Right lobe of liver (tissue), 6 donors: ENCODE measurements around the gene TCF4. TPM values are rescaled to one million over a fixed set of nuclear protein-coding genes. Genes with fewer than 3 reads are reported as not detected.

ENCODE experiments used
- ATAC-seq, 4 donors: fragments of 200-7000 bp; cut with Tn5 transposase; one replicate each; pipeline ENCODE4 v1.9.1; 2020; ENCODE audit warnings: mild to moderate bottlenecking in 4 of 4, moderate library complexity in 4 of 4
- DNase-seq, 3 donors: peaks; one replicate each; pipeline ENCODE4 v3.0.0-alpha.2; 2020
- H3K27ac ChIP-seq, 3 donors: fragments of 200-600 bp; one replicate each; pipeline ENCODE4 v1.8.0; 2022
- H3K27me3 ChIP-seq, 2 donors: fragments of 200-600 bp; one replicate each; pipeline ENCODE4 v1.8.0; 2022
- H3K36me3 ChIP-seq, 4 donors: fragments of 200-600 bp; sonication (generic) in 1 of 4; one replicate each; pipeline versions ENCODE4 v1.5.1 to v1.8.0; 2017 to 2022; ENCODE audit warnings: control low read depth in 1 of 4
- H3K4me1 ChIP-seq, 4 donors: fragments of 200-600 bp; sonication (generic) in 1 of 4; one replicate each; pipeline versions ENCODE4 v1.5.1 to v1.8.0; 2017 to 2022; ENCODE audit warnings: control low read depth in 1 of 4
- H3K4me3 ChIP-seq, 3 donors: fragments of 200-600 bp; one replicate each; pipeline ENCODE4 v1.8.0; 2022
- H3K9me3 ChIP-seq, 4 donors: fragments of 200-600 bp; sonication (generic) in 1 of 4; one replicate each; pipeline versions ENCODE4 v1.5.1 to v1.8.0; 2017 to 2022; ENCODE audit warnings: control low read depth in 1 of 4
- POLR2A ChIP-seq: fragments of 450-650 bp; IDR thresholded peaks from one replicate; pipeline ENCODE4 v1.6.1; 2017; ENCODE audit warnings: antibody characterized with exemption, mild to moderate bottlenecking
- WGBS: methylation state at CpG from one replicate; pipeline ENCODE4 v1.1.6; 2018; ENCODE audit warnings: low coverage, low lambda C conversion rate; ENCODE audit not compliant: insufficient coverage; ENCODE audit errors: missing lambda C conversion rate; 5-methylcytosine and 5-hydroxymethylcytosine counted together
- intact Hi-C, 2 donors: fragments of 100-400 bp; cut with DNase I; formaldehyde crosslinking; loops; one replicate each; pipeline versions ENCODE4 v1.11.2 to v1.14.1; 2022
- total RNA-seq, 6 experiments: library from RNA; depleted of rRNA in 2 of 6; stranded (reverse); fragments of >200 nt in 2 of 6; fragmentation: NEBNext Ultra II Directional in 3 of 6; extraction: Animal tissue kit (Norgen Biotek cat#: 25700) in 3 of 6; gene quantifications; one replicate each; pipeline versions ENCODE4 v1.1.0 to v1.2.4, GENCODE V29; 2016 to 2023
- TF ChIP-seq, protein P1 (sequence below), 4 donors: fragments of 200-600 bp in 3 of 4; fragments of 450-650 bp in 1 of 4; IDR thresholded peaks; one replicate each; pipeline versions ENCODE4 v1.5.1 to v1.8.0; 2016 to 2022; ENCODE audit warnings: antibody characterized with exemption in 4 of 4, mild to moderate bottlenecking in 2 of 4
- donor health status: DM: no; HTN: yes; CAD: no.
- donor health status: DM: no; HTN: no; CAD: no.
- donor health status: DM: no; HTN: no; CAD: no.
- donor health status: DM: no; HTN: yes; CAD: no.
- donor health status: DM: no; HTN: yes; CAD: no.

Gene TCF4
- total RNA-seq, 6 experiments from 2014 or later: 8.1 to 19.5 (median 10.4) TPM

DNA sequence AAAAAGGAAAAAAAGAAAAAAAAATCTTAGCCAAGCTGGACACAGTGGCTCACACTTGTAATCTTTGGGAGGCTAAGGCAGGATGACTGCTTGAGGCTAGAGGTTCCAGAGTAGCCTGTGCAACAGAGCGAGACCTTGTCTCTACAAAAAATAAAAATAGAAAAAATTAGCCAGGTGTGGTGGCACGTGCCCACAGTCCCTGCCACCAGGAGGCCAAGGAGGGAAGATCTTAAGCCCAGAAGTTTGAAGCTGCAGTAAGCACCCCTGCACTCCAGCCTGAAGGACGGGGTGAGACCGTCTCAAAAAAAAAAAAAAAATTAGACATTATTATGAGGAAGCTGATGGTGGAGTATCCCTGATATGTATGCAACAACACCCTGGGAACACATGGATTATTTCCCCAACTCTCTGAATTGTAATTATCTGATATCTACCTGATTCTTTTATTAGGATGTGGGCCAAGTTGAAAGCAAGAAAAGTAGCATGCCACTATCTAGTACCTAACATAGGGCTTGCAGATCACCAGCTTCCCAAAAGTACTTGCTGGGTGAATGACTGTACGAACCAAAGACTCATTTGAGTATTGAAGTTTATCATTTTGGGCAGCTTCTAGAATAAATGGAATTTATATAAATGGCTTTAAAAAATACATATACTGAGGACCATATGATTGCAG is 140.9 kb downstream of the TCF4 start:
- intact Hi-C loops: no loop called here
- DNase-seq (no peak), ATAC-seq (no peak)
- Histone ChIP-seq H3K27ac (no peak overlapping the region), H3K4me1 (no peaks in the 10 kb centered on the region), H3K36me3 (no peaks in the 10 kb centered on the region), H3K27me3 (no peaks in the 10 kb centered on the region), H3K9me3 (no peaks in the 10 kb centered on the region), H3K4me3 (no peak overlapping the region)
- 65% methylated on average over 5 of the region's 5 CpGs for WGBS
- TF ChIP-seq POLR2A: no peak
- TF ChIP-seq, protein P1, sequence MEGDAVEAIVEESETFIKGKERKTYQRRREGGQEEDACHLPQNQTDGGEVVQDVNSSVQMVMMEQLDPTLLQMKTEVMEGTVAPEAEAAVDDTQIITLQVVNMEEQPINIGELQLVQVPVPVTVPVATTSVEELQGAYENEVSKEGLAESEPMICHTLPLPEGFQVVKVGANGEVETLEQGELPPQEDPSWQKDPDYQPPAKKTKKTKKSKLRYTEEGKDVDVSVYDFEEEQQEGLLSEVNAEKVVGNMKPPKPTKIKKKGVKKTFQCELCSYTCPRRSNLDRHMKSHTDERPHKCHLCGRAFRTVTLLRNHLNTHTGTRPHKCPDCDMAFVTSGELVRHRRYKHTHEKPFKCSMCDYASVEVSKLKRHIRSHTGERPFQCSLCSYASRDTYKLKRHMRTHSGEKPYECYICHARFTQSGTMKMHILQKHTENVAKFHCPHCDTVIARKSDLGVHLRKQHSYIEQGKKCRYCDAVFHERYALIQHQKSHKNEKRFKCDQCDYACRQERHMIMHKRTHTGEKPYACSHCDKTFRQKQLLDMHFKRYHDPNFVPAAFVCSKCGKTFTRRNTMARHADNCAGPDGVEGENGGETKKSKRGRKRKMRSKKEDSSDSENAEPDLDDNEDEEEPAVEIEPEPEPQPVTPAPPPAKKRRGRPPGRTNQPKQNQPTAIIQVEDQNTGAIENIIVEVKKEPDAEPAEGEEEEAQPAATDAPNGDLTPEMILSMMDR (IDR thresholded peaks at IDR 0.05): no peak

DNA sequence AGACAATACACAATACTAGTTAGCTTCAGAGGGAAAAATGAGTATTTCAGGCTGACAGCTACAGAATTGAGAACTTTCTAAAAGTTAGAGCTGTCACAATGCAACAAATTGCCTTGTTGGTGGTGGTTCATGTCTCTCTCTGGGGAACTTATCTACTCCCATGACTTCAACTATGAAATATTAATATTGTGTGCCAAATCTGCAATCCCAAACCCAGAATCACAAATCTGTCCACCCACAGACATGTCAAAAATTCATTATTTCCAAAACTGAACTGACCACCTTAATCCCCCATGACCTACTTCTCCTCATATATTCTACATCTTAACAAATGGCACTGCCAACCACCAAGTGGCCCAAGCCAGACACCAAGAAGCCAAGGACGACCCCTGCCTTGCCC is 143.5 kb downstream of the TCF4 start:
- Histone ChIP-seq H3K27me3 (no peaks in the 10 kb centered on the region), H3K4me1 (no peaks in the 10 kb centered on the region), H3K36me3 (no peaks in the 10 kb centered on the region), H3K9me3 (no peaks in the 10 kb centered on the region), H3K27ac (no peak overlapping the region), H3K4me3 (no peak overlapping the region)
- 39% methylated on average over 1 of the region's 1 CpG for WGBS
- ATAC-seq (no peak), DNase-seq (no peak)
- no peak for TF ChIP-seq POLR2A
- TF ChIP-seq, protein P1 (IDR thresholded peaks at IDR 0.05): no peak
- intact Hi-C loops: no loop called here

DNA sequence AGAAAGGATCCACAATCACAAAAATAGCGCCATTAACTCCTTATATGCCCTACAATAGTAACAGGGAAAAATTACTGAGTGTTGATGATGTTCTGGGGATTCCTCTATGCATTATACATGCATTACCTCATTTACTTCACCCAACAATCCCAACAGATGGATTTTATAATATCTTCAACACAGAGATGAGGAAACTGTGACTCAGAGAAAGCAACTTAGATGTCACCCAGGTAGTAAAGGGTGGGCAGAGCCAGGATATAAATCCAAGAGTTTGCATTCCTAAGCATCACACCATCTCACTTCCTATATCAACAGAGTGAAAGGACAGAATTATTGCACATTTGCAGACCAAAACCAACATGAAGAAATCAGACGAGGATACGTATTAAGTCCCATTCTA is 144.2 kb downstream of the TCF4 start:
- Histone ChIP-seq H3K9me3 (no peaks in the 10 kb centered on the region), H3K36me3 (no peaks in the 10 kb centered on the region), H3K27me3 (no peaks in the 10 kb centered on the region), H3K4me1 (no peaks in the 10 kb centered on the region), H3K27ac (no peak overlapping the region), H3K4me3 (no peak overlapping the region)
- 79% methylated on average over 3 of the region's 3 CpGs for WGBS
- no peak for TF ChIP-seq POLR2A
- TF ChIP-seq, protein P1 (IDR thresholded peaks at IDR 0.05): no peak
- intact Hi-C loops: no loop called here
- ATAC-seq (no peak), DNase-seq (no peak)

- Histone ChIP-seq H3K27me3 (no peaks in the 10 kb centered on the region), H3K4me3 (no peak overlapping the region), H3K9me3 (no peaks in the 10 kb centered on the region), H3K4me1 (no peaks in the 10 kb centered on the region), H3K27ac (no peak overlapping the region), H3K36me3 (no peaks in the 10 kb centered on the region)
- 76% methylated on average over 4 of the region's 4 CpGs for WGBS
- intact Hi-C loops: no loop called here
- TF ChIP-seq, protein P1 (IDR thresholded peaks at IDR 0.05): no peak
- no peak for TF ChIP-seq POLR2A
- DNase-seq: no peak
- ATAC-seq: no peak
These were observed 145.4 kb downstream of the TCF4 start for GRCh38 chr18:55442561-55442960.

- DNase-seq: no peak
- Histone ChIP-seq H3K4me3 (no peak overlapping the region), H3K4me1 (no peaks in the 10 kb centered on the region), H3K27ac (no peak overlapping the region), H3K27me3 (no peaks in the 10 kb centered on the region), H3K36me3 (no peaks in the 10 kb centered on the region), H3K9me3 (no peaks in the 10 kb centered on the region)
- intact Hi-C loops: no loop called here
- no peak for TF ChIP-seq POLR2A
- TF ChIP-seq, protein P1 (IDR thresholded peaks at IDR 0.05): no peak
- no peak for ATAC-seq
These were observed 147.0 kb downstream of the TCF4 start for GRCh38 chr18:55440988-55441387.
